Measurements from ENCODE around the gene C9orf72. TPM values are rescaled to one million over a fixed set of nuclear protein-coding genes. Genes with fewer than 3 reads are reported as not detected.

Gene C9orf72
- total and polyA plus RNA-seq, 9 donors = 13.4 to 100 (median 23.8) TPM

DNA sequence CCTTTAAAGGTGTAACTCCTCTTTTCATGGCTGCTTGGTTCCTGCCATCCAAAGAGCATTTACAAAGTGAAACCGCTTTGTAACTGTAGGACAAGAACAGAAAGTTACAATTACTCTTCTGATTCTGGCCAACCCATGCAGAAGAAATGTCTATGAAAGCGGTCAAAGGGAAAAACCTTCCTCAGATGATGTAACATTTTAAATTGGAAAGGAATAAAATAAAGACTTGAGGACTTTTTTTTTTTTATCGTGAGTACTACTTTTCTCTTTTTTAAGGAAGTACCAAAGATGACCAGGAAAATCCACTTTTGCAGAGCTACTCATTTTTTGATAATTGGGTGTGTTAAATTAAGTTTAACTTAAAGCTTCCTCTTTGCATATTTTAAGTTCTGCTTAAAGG lies 13.0 kb upstream of the C9orf72 start:
- Histone ChIP-seq H3K27ac (no peak overlapping the region), H3K27me3 (no peaks in the 10 kb centered on the region), H3K4me3 (no peak overlapping the region), H3K9me3 (no peaks in the 10 kb centered on the region), H3K4me1 (ENCODE audit: insufficient read depth) (no peaks in the 10 kb centered on the region), H3K36me3 (no peaks in the 10 kb centered on the region)
- intact Hi-C loops (cut with DNase I) = loop anchor here in 1 of 4 donors (10.0 kb wide), 1 partner anchor 1628 kb away; the partner anchor contains the start of gene LINGO2
- TF ChIP-seq EP300 (IDR thresholded peaks at IDR 0.05) = no peak
- TF ChIP-seq POLR2A (IDR thresholded peaks at IDR 0.05) = no peak
- TF ChIP-seq, protein P1, sequence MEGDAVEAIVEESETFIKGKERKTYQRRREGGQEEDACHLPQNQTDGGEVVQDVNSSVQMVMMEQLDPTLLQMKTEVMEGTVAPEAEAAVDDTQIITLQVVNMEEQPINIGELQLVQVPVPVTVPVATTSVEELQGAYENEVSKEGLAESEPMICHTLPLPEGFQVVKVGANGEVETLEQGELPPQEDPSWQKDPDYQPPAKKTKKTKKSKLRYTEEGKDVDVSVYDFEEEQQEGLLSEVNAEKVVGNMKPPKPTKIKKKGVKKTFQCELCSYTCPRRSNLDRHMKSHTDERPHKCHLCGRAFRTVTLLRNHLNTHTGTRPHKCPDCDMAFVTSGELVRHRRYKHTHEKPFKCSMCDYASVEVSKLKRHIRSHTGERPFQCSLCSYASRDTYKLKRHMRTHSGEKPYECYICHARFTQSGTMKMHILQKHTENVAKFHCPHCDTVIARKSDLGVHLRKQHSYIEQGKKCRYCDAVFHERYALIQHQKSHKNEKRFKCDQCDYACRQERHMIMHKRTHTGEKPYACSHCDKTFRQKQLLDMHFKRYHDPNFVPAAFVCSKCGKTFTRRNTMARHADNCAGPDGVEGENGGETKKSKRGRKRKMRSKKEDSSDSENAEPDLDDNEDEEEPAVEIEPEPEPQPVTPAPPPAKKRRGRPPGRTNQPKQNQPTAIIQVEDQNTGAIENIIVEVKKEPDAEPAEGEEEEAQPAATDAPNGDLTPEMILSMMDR (IDR thresholded peaks at IDR 0.05) = no peak
- WGBS, 3 donors = 85 to 90% (median 88%) methylated on average over 3 of the region's 3 CpGs
- DNase-seq = no peak

DNA sequence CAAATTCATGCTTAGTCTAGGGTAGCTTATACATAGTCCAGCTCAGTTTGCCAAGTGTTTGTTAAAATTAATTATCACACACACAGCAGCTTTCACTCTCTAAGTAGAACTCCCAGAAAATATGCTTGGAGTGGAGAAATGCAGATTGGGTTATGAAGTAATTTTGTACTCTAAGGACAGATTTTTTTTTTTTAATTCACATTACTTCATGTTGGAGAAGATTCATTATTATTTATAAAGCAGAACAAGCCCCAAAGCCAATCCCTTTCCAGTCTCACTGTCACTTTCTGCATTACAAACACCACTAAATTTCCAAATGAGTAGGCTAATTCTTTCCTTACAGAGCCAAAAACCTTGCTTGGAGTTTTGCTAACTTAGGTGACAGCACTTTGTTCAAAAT lies 11.7 kb upstream of the C9orf72 start:
- H3K36me3 ChIP-seq = no peaks in the 10 kb centered on the region
- H3K27me3 ChIP-seq = no peaks in the 10 kb centered on the region
- H3K27ac ChIP-seq = no peak overlapping the region
- no peaks in the 10 kb centered on the region for H3K4me1 ChIP-seq (ENCODE audit: insufficient read depth)
- intact Hi-C loops (cut with DNase I) = loop anchor here in 1 of 4 donors (10.0 kb wide), 1 partner anchor 1630 kb away; the partner anchor contains the start of gene LINGO2
- no peak for TF ChIP-seq POLR2A (IDR thresholded peaks at IDR 0.05)
- TF ChIP-seq, protein P1 (IDR thresholded peaks at IDR 0.05) = no peak
- no peak for TF ChIP-seq EP300 (IDR thresholded peaks at IDR 0.05)
- H3K9me3 ChIP-seq = no peaks in the 10 kb centered on the region
- H3K4me3 ChIP-seq = no peak overlapping the region
- DNase-seq = no peak

DNA sequence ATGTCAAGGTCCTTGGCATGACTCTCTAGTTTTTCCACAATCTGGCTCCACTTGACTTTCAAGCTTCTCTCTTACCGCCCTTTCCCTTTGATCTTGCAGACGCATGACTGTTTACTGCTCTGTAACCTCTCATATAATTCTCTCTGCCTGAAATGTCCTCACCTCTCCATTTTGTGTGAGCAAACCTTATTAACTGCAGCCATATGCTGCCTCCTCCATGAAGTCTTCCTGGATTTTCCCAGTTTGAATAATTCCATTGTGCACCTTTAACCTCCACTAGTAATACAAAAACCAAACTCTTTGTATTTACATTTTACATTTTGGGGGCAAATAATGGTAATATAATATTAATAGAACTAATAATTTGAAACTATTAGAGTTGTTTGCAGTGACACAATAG lies 9.5 kb upstream of the C9orf72 start:
- H3K4me3 ChIP-seq = no peak overlapping the region
- H3K27ac ChIP-seq = no peak overlapping the region
- no peaks in the 10 kb centered on the region for H3K36me3 ChIP-seq
- H3K4me1 ChIP-seq (ENCODE audit: insufficient read depth) = no peaks in the 10 kb centered on the region
- WGBS, 3 donors = 36 to 62% (median 58%) methylated on average over 2 of the region's 2 CpGs
- no peak for DNase-seq
- H3K9me3 ChIP-seq = no peaks in the 10 kb centered on the region
- H3K27me3 ChIP-seq = no peaks in the 10 kb centered on the region
- intact Hi-C loops (cut with DNase I) = loop anchor here in 1 of 4 donors (10.0 kb wide), 1 partner anchor 1632 kb away; the partner anchor contains the start of gene LINGO2
- no peak for TF ChIP-seq EP300 (IDR thresholded peaks at IDR 0.05)
- TF ChIP-seq, protein P1 (IDR thresholded peaks at IDR 0.05) = no peak

DNA sequence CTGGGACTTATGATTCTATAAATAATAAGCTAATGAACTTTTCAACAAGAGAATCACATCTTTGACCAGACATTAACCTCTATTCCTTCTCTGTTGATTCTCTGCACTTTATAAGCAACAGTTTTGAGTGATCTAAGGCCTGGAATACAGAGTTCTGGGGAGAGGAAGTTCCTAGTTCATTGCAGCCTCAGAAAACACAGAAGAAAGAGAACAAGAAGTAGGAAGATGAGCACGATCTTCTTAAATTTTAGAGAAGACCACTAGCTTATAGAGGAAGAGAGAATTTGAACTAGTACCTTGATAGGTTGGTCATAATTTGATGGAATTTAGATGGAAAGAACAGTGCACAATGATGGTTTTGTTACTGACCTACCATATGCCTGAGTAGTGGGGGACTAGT lies 8.5 kb upstream of the C9orf72 start:
- Histone ChIP-seq H3K36me3 (no peaks in the 10 kb centered on the region), H3K27ac (no peak overlapping the region), H3K27me3 (no peaks in the 10 kb centered on the region), H3K9me3 (no peaks in the 10 kb centered on the region), H3K4me1 (ENCODE audit: insufficient read depth) (no peaks in the 10 kb centered on the region), H3K4me3 (no peak overlapping the region)
- WGBS, 3 donors = 73 to 89% (median 85%) methylated on average over 1 of the region's 1 CpG
- intact Hi-C loops (cut with DNase I) = loop anchor here in 1 of 4 donors (10.0 kb wide), 1 partner anchor 1633 kb away; the partner anchor contains the start of gene LINGO2
- TF ChIP-seq, protein P1 (IDR thresholded peaks at IDR 0.05) = no peak
- TF ChIP-seq EP300 (IDR thresholded peaks at IDR 0.05) (no peak), POLR2A (IDR thresholded peaks at IDR 0.05) (no peak)
- DNase-seq = no peak
